IMR-90 (cell line): ENCODE measurements around the gene CNPY2. TPM values are rescaled to one million over a fixed set of nuclear protein-coding genes. Genes with fewer than 3 reads are reported as not detected.

ENCODE experiments used
- ATAC-seq: fragments of 200-7000 bp; cut with Tn5 transposase; 2 replicates; pipeline ENCODE4 v1.9.1; 2020; ENCODE audit warnings: low read depth, mild to moderate bottlenecking, moderate library complexity
- BruUV-seq: library from RNA; stranded (reverse); fragments of 400-500 nt; replicated peaks from 2 replicates; lab custom pipeline; 2021; lab: Mats Ljungman, UMichigan
- CTCF ChIA-PET: fragments of 300-600 bp; formaldehyde crosslinking; extraction: SDS; loops from one replicate; lab custom pipeline; 2021; ENCODE audit warnings: antibody characterized with exemption; lab: Yijun Ruan, JAX
- POLR2A ChIA-PET: fragments of 300-600 bp; sonication (Branson Sonifier 250); formaldehyde crosslinking; loops from one replicate; lab custom pipeline; 2022; ENCODE audit warnings: antibody characterized with exemption; ENCODE audit not compliant: unreplicated experiment; lab: Charles Lee
- DNase-seq: peaks from one replicate; pipeline ENCODE4 v3.0.0; 2013
- H2AFZ ChIP-seq: replicated peaks from 2 replicates; pipeline ENCODE3; 2013; ENCODE audit warnings: low read length, mild to moderate bottlenecking; ENCODE audit not compliant: poor library complexity
- H2AK5ac ChIP-seq: 2 replicates; pipeline ENCODE4 v1.6.1; 2013; ENCODE audit warnings: low read depth, low read length, inconsistent platforms
- H2AK9ac ChIP-seq: replicated peaks from 2 replicates; pipeline ENCODE3; 2013; ENCODE audit warnings: mild to moderate bottlenecking, low read depth, low read length, moderate library complexity; ENCODE audit not compliant: poor library complexity
- H2BK120ac ChIP-seq: 2 replicates; pipeline ENCODE4 v1.6.1; 2013; ENCODE audit warnings: low read depth, low read length, inconsistent platforms
- H2BK15ac ChIP-seq: 3 replicates; pipeline ENCODE4 v1.6.1; 2013; ENCODE audit warnings: low read depth, low read length, inconsistent platforms
- H2BK20ac ChIP-seq: 2 replicates; pipeline ENCODE4 v1.6.1; 2013; ENCODE audit warnings: low read depth, mild to moderate bottlenecking, inconsistent platforms, low read length, moderate library complexity
- H2BK5ac ChIP-seq: 2 replicates; pipeline ENCODE4 v1.6.1; 2013; ENCODE audit warnings: mild to moderate bottlenecking, low read depth, low read length, inconsistent platforms; ENCODE audit not compliant: poor library complexity, severe bottlenecking
- H3K14ac ChIP-seq: replicated peaks from 2 replicates; pipeline ENCODE4 v1.6.1; 2013; ENCODE audit warnings: low read depth, low read length, inconsistent platforms
- H3K18ac ChIP-seq: 2 replicates; pipeline ENCODE4 v1.6.1; 2013; ENCODE audit warnings: low read depth, low read length, control low read depth
- H3K23ac ChIP-seq: 2 replicates; pipeline ENCODE4 v1.6.1; 2013; ENCODE audit warnings: low read depth, low read length, inconsistent platforms
- H3K27ac ChIP-seq: 2 replicates; pipeline ENCODE4 v1.5.1; 2013; ENCODE audit warnings: mild to moderate bottlenecking, control low read depth, low read length; ENCODE audit not compliant: insufficient read depth
- H3K27me3 ChIP-seq: 2 replicates; pipeline ENCODE4 v1.6.1; 2013; ENCODE audit warnings: low read length; ENCODE audit not compliant: control insufficient read depth, insufficient read depth
- H3K36me3 ChIP-seq: 2 replicates; pipeline ENCODE4 v1.6.1; 2013; ENCODE audit warnings: low read length, mixed read lengths; ENCODE audit not compliant: control insufficient read depth, insufficient read depth
- H3K4ac ChIP-seq: 2 replicates; pipeline ENCODE4 v1.6.1; 2013; ENCODE audit warnings: low read depth, low read length, inconsistent platforms
- H3K4me1 ChIP-seq: 2 replicates; pipeline ENCODE4 v1.6.1; 2013; ENCODE audit warnings: low read length, mixed read lengths; ENCODE audit not compliant: control insufficient read depth, insufficient read depth
- H3K4me2 ChIP-seq: 2 replicates; pipeline ENCODE4 v1.6.1; 2013; ENCODE audit warnings: low read depth, mild to moderate bottlenecking, control low read depth, low read length, moderate library complexity
- H3K4me3 ChIP-seq: 2 replicates; pipeline ENCODE4 v1.5.1; 2013; ENCODE audit warnings: low read depth, mild to moderate bottlenecking, control low read depth, low read length, moderate library complexity; ENCODE audit not compliant: insufficient read depth
- H3K56ac ChIP-seq: 2 replicates; pipeline ENCODE4 v1.6.1; 2013; ENCODE audit warnings: low read length, inconsistent platforms; ENCODE audit not compliant: insufficient read depth; ENCODE audit errors: extremely low read depth
- H3K79me1 ChIP-seq, 2 experiments: 2 replicates each; pipeline ENCODE4 v1.6.1; 2013; ENCODE audit warnings: low read length in 2 of 2, inconsistent platforms in 1 of 2, low read depth in 1 of 2
- H3K9ac ChIP-seq: 2 replicates; pipeline ENCODE4 v1.6.1; 2013; ENCODE audit warnings: low read depth, low read length, control low read depth
- H3K9me1 ChIP-seq: 2 replicates; pipeline ENCODE4 v1.6.1; 2013; ENCODE audit warnings: low read length, inconsistent platforms; ENCODE audit not compliant: insufficient read depth
- H3K9me3 ChIP-seq: 2 replicates; pipeline ENCODE4 v1.6.1; 2013; ENCODE audit warnings: low read length; ENCODE audit not compliant: control insufficient read depth, insufficient read depth
- H4K20me1 ChIP-seq: 2 replicates; pipeline ENCODE4 v1.6.1; 2013; ENCODE audit warnings: low read length, inconsistent platforms; ENCODE audit not compliant: insufficient read depth
- H4K5ac ChIP-seq: 2 replicates; pipeline ENCODE4 v1.6.1; 2013; ENCODE audit warnings: mild to moderate bottlenecking, low read depth, low read length, control low read depth
- H4K8ac ChIP-seq, 2 experiments: 2 replicates each; pipeline ENCODE4 v1.6.1; 2013; ENCODE audit warnings: low read depth in 2 of 2, low read length in 2 of 2, control low read depth in 1 of 2, inconsistent platforms in 1 of 2
- H4K91ac ChIP-seq: 2 replicates; pipeline ENCODE4 v1.6.1; 2013; ENCODE audit warnings: low read depth, low read length, inconsistent platforms; ENCODE audit not compliant: insufficient read depth
- CEBPB ChIP-seq: IDR thresholded peaks from 2 replicates; pipeline ENCODE4 v1.6.1; 2012; ENCODE audit warnings: low read depth, low read length, improper control_type of control experiment
- ELK1 ChIP-seq: fragments of 150-350 bp; IDR thresholded peaks from 2 replicates; pipeline ENCODE4 v1.6.1; 2016; ENCODE audit warnings: low read depth, mild to moderate bottlenecking, low read length, moderate library complexity, borderline replicate concordance
- NFE2L2 ChIP-seq: fragments of 150-350 bp; IDR thresholded peaks from 2 replicates; pipeline ENCODE4 v1.6.1; 2016; ENCODE audit warnings: low read depth, mild to moderate bottlenecking, low read length
- POLR2A ChIP-seq: IDR thresholded peaks from 2 replicates; pipeline ENCODE4 v1.6.1; 2012; ENCODE audit warnings: mild to moderate bottlenecking, low read depth, low read length
- WGBS, 2 experiments: methylation state at CpG; one replicate each; pipeline versions ENCODE4 v1.1.5 to v1.1.7; 2013; ENCODE audit warnings: missing lambda C conversion rate in 2 of 2; ENCODE audit not compliant: insufficient read length in 1 of 2; ENCODE audit errors: extremely low coverage in 2 of 2; 5-methylcytosine and 5-hydroxymethylcytosine counted together
- dilution Hi-C: fragments of 300-500 bp; cut with HindIII; formaldehyde crosslinking; loops from one replicate; pipeline ENCODE4 v1.14.3; 2018; ENCODE audit warnings: low sequenced_read_pairs; ENCODE audit not compliant: unreplicated experiment
- in situ Hi-C: fragments of 300-500 bp; cut with MboI; formaldehyde crosslinking; loops from 3 replicates; pipeline ENCODE4 v1.14.3; 2019; ENCODE audit warnings: low sequenced_read_pairs, inconsistent platforms, mixed read lengths
- intact Hi-C: fragments of 100-400 bp; cut with micrococcal nuclease; formaldehyde crosslinking; loops from 2 replicates; pipeline ENCODE4 v1.10.0; 2022
- polyA plus RNA-seq, 3 experiments: library from polyadenylated mRNA; depleted of rRNA; stranded (reverse); fragments of >200 nt; gene quantifications; 2 replicates each; pipeline ENCODE4 v1.2.3, GENCODE V29; 2012; ENCODE audit warnings: low replicate concordance in 1 of 3
- total RNA-seq: library from RNA; depleted of rRNA; stranded (reverse); fragments of >200 nt; gene quantifications from 2 replicates; pipeline ENCODE4 v1.2.3, GENCODE V29; 2012

The CNPY2 gene
- total and polyA plus RNA-seq, 2 of the 4 experiments (the other 2 are of a cell fraction) = 65.2 to 175 TPM

DNA sequence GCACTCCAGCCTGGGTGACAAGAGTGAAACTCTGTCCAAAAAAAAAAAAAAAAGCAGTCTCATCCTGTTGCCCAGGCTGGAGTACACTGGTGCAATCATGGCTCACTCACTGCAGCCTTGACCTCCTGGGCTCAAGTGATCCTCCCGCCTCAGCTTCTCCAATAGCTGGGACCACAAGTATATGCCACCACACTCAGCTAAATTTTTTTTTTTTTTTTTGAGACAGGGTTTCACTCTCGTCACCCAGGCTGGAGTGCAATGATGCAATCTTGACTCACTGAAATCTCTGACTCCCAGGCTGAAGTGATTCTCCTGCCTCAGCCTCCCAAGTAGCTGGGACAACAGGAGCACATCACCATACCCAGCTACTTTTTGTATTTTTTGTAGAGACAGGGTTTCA lies 5.2 kb upstream of the CNPY2 start:
- Histone ChIP-seq H3K9ac (no peak overlapping the region), H3K14ac (no peak overlapping the region), H3K23ac (no peak overlapping the region), H3K56ac (no peak overlapping the region), H2AK5ac (no peak overlapping the region), H3K18ac (no peak overlapping the region), H3K4me1 (no peaks in the 10 kb centered on the region), H3K9me1 (no peaks in the 10 kb centered on the region), H3K9me3 (no peaks in the 10 kb centered on the region), H2BK5ac (no peak overlapping the region), H3K36me3 (peaks cover 31% of the 10 kb centered on the region), H4K91ac (no peak overlapping the region), H2AFZ (no peak overlapping the region), H3K4ac (no peak overlapping the region), H3K4me2 (no peak overlapping the region), H2BK120ac (no peak overlapping the region), H4K8ac (no peak overlapping the region), H3K27me3 (no peaks in the 10 kb centered on the region), H2AK9ac (no peak overlapping the region), H2BK20ac (no peak overlapping the region), H3K79me1 (peaks cover 0 to 4% of the 10 kb centered on the region in 2 experiments; a peak in 1 of 4 replicates), H3K4me3 (no peak overlapping the region), H3K27ac (no peak overlapping the region), H4K5ac (no peak overlapping the region), H4K20me1 (no peaks in the 10 kb centered on the region), H2BK15ac (no peak overlapping the region)
- peak; percentile 24 for DNase-seq
- in situ Hi-C loops = no loop called here
- intact Hi-C loops = no loop called here
- no peak for ATAC-seq
- ChIA-PET POLR2A (interaction anchor here (0.7 kb wide), 1 partner anchor 99 kb away, joined by 5 read pairs; the partner anchor contains the start of gene RNF41), CTCF (no interaction called here)
- dilution Hi-C loops = no loop called here
- WGBS, 2 experiments = 83% methylated on average over 1 of the region's 2 CpGs; no CpG with 5 or more reads in 1 of the 2 experiments
- no TSS peak for BruUV-seq
- no peak for TF ChIP-seq POLR2A
- TF ChIP-seq NFE2L2 = no peak
- peak; percentile 75; the same call in 1 of the 2 replicates for TF ChIP-seq CEBPB
- no peak for TF ChIP-seq ELK1
